ENCODE results near the gene NDUFAF3.

Gene NDUFAF3
- long read RNA-seq, transcript NDUFAF3-202 (5 exons, 2,012 nt) = major isoform, 50 of 54 reads
- long read RNA-seq, partial matches to known transcripts = 1 of 54 reads
- long read RNA-seq, other reads (novel, unspliced or antisense) = 3 of 54 reads

- H3K4me3 ChIP-seq (replicated peaks; ENCODE audit: insufficient read depth, low read length) = peak within 1 kb of the TSS; percentile 80
- peak; percentile 90 to 94 for DNase-seq (ENCODE audit: low read depth in 1 of 2, low spot score in 1 of 2)
- H3K27me3 ChIP-seq (ENCODE audit: insufficient read depth, poor library complexity, severe bottlenecking) = no peaks in the 10 kb centered on the region
- TF ChIP-seq REST (IDR thresholded peaks at IDR 0.05; ENCODE audit: insufficient replicate concordance, low read depth) (peak; percentile 62), GABPA (IDR thresholded peaks at IDR 0.05; ENCODE audit: low read depth) (no peak; the same call in 1 of the 2 replicates), POLR2AphosphoS5 (IDR thresholded peaks at IDR 0.05; ENCODE audit: low read depth) (peak; percentile 87; the same call in 1 of the 2 replicates), SPI1 (IDR thresholded peaks at IDR 0.05; ENCODE audit: borderline replicate concordance, low read depth) (no peak), CTCF (IDR thresholded peaks at IDR 0.05; ENCODE audit: insufficient read depth, low read length) (peak; percentile 91)
- peak within 1 kb of the TSS; percentile 99 for H3K27ac ChIP-seq (replicated peaks)
Observed at GRCh38 chr3:49021813-49022687, at the start of gene NDUFAF3. NDUFAF3 (plus strand) TSS chr3:49022121; CDS start chr3:49022145, 24 bp downstream.

- TF ChIP-seq GABPA (IDR thresholded peaks at IDR 0.05; ENCODE audit: low read depth) (no peak), SPI1 (IDR thresholded peaks at IDR 0.05; ENCODE audit: borderline replicate concordance, low read depth) (no peak), REST (IDR thresholded peaks at IDR 0.05; ENCODE audit: insufficient replicate concordance, low read depth) (no peak), POLR2AphosphoS5 (IDR thresholded peaks at IDR 0.05; ENCODE audit: low read depth) (no peak), CTCF (IDR thresholded peaks at IDR 0.05; ENCODE audit: insufficient read depth, low read length) (no peak)
- H3K27me3 ChIP-seq (ENCODE audit: insufficient read depth, poor library complexity, severe bottlenecking) = no peaks in the 10 kb centered on the region
- H3K27ac ChIP-seq (replicated peaks) = no peak overlapping the region
- no peak overlapping the region for H3K4me3 ChIP-seq (replicated peaks; ENCODE audit: insufficient read depth, low read length)
- DNase-seq (ENCODE audit: low read depth in 1 of 2, low spot score in 1 of 2) = no peak
Observed at GRCh38 chr3:48974076-48974864, 47.7 kb upstream of the NDUFAF3 start.

- TF ChIP-seq REST (IDR thresholded peaks at IDR 0.05; ENCODE audit: insufficient replicate concordance, low read depth) (no peak), GABPA (IDR thresholded peaks at IDR 0.05; ENCODE audit: low read depth) (no peak), POLR2AphosphoS5 (IDR thresholded peaks at IDR 0.05; ENCODE audit: low read depth) (no peak), CTCF (IDR thresholded peaks at IDR 0.05; ENCODE audit: insufficient read depth, low read length) (no peak), SPI1 (IDR thresholded peaks at IDR 0.05; ENCODE audit: borderline replicate concordance, low read depth) (no peak)
- Histone ChIP-seq H3K27ac (replicated peaks) (no peak overlapping the region), H3K27me3 (ENCODE audit: insufficient read depth, poor library complexity, severe bottlenecking) (no peaks in the 10 kb centered on the region), H3K4me3 (replicated peaks; ENCODE audit: insufficient read depth, low read length) (no peak overlapping the region)
- DNase-seq (ENCODE audit: low read depth in 1 of 2, low spot score in 1 of 2) = no peak
Observed at GRCh38 chr3:48979451-48979850, 42.5 kb upstream of the NDUFAF3 start.
